NCI-H2081 treated with DMSO at 0.1 percent for 48 hours (cell line): ENCODE results near the gene NEO1.

Source experiments
- DNase-seq: peaks from one replicate; lab custom pipeline; 2025; lab: John Stamatoyannopoulos, UW

Gene NEO1

DNA sequence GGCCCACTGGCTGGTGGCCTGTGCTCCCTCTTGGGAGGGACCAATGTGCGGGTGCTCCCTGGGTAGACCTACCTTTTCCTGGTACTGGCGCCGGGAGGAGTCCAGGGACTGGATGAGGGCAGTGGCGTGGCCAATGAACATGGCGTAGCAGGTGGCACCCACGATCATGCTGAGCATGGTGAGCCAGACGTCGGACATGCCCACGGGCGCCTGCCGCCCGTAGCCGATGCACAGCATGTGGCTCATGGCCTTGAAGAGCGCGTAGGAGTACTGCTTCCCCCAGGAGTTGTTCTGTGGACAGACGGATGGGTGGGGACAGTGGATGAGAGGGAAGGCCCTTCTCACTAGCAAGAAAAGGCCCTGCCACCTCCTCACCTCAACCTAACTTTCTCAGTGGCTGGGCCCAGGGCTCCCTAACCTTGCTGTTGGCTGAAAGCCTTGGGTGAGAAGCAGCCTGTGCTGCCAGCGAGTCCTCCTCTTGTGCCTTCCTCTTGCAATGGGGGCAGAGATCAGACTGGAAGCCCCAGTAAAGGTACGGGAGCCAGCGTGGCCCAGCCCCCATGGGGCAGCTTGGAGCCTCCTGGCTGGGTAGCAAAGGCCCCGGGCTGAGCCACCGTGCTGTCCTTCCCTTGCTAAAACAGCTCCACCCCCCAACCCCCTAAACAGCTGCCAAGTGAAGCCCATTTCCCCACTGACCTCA is 277.4 kb downstream of the NEO1 start:
- no peak for DNase-seq

DNA sequence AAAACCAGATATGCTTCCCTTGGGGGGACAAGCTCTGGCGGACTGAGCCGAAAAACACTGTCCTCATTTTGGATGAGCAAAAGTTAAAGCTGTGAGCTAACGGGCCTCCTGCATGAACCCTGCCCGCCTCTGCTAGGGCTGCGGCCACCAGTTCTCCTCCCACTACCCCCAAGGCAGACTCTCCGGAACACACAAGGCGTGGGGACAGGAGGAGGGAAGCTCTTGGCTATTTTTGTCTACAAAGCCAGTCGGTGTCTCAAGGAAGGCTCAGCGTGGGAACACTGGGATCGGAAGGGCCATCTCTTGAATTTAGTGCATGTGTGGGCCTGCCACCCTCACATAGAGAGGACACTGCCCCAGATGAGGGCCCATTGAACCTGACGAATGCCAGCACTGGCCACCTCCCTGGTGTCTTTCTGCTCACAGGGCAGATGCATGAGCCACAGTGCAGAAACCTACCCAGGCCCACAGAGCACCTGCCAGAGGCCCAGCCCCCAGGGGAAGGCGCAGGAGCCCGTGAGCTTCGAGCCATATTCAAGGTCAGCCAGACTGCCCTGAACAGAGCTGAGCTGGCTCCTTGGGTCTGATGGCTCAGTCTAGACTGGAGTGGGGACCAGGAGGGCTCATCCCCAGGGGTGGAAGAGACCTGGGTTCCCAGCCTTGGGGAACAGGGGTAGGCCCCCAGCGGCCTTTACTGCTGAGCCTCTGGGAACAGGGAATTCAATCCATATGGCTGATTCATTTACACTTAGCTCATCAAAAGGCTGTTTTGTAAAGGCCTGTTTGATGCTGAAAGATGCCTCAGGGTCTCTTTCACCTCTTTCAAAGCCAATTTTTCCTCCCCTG is 278.2 kb downstream of the NEO1 start:
- DNase-seq, result no peak

DNA sequence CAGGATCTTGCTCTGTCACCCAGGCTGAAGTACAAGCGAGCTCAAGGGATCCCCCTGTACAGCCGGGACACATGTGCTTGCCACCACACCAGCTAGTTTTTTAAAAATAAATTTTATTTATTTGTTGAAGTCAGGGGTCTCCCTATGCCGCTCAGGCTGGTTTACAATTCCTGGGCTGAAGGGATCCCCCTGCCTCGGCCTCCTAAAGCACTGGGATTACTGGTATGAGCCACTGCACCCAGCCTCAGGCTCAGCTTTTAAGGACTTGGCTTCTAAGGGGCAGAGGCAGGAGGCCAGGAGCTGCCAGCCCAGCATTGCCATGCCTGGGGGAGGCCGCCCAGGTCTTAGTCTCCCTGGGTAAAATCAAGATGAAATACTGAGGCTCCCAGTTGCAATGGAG is 279.2 kb downstream of the NEO1 start:
- DNase-seq, result no peak

DNA sequence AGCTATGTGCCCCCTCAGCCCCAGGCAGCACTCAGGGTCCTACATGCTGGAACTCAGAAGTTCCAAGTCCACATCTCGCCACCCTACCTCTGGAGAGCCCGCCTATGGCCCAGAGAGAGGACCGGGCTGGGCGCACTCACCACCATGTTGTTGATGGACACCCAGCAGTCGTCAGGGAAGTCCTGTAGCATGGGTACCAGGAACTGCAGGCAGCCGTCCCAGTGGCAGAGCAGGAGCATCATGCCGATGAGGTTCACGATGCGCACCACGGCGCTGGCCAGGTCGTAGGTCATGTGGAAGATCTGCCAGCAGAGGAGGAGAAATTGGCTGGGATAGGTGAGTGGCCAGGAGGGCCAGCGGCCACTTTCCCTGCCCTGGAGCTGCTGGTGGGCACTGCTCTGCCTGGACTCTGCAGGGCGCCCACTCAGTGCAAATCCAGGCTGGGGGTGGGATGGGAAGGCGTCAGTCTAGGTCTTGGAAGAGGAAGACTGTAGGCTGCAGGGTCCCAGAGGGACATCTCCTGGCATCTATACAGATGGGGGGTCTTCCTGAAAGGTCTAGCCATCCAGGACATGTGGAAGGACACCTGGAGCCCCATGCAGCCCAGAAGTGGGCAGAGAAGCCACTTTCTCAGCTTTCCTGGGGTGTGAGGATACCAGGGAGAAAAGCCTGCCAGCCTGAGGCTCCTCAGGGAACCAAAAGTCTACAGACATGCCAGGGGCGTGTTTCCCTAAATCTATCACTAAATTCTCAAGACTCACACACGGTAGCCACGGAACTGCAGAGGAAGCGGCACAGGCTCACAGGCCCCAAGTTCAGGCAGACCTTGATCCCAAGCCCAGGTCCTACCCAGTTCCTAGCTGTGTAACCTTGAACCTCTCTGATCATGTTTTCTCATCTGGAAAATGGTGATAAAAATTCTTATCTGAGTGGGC is 280.0 kb downstream of the NEO1 start:
- DNase-seq, result no peak

DNA sequence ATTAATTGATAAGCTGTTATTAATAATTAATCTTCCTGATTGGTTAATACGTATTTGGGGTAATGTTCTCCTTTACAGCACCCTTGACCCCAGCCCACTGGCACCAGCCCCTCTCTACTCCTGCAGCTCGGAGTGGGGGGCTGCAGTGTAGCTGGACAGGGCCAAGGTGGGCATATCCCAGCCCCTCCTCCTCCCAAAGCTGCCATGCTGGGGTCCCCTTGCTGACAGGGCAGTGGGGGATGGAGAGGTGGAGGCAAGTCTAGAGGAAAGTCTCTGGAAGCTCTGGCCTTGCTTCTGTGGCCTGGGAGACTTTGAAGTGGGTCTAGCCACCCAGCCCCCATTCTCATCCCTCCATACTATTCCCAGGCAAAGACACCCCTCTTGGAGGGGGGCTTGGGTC is 280.7 kb downstream of the NEO1 start:
- DNase-seq, result no peak

DNA sequence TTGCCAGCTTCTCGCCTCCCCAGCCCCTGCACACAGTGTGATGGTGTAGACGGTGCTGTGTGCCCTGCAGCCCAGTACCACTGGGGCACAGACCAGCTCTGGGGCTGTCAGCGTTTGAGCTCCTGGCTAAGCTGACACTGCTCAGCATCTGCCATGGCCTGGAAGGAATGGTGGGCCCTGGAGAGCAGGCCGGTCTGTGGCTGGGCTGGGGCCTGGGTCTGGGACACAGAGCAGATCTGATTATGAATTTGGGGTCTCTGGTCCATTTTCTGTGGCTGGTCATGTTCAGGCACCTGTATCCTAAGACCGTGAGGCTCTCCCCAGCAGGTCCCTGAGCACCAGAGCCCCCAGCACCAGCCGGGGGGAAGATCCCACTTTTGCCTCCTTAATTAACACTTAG is 281.8 kb downstream of the NEO1 start:
- no peak for DNase-seq

DNA sequence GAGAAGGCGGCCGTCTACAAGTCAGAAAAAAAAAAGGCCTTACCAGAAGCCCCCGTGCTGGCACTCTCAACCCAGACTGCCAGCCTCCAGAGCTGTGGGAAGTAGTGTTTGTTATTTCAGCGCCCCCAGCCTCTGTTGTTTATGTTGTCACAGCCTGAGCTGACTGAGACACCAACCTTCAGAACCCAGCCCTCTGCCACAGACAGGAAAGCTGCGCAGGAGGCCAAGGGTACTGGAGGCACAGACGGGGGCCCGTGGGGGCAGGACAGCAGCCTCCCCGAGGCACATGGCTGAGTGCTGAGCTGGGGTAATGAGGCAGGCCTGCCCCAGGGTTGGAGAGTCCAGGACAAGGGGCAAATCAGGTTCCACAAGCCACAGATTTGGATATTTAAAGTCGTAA is 282.8 kb downstream of the NEO1 start:
- no peak for DNase-seq

DNA sequence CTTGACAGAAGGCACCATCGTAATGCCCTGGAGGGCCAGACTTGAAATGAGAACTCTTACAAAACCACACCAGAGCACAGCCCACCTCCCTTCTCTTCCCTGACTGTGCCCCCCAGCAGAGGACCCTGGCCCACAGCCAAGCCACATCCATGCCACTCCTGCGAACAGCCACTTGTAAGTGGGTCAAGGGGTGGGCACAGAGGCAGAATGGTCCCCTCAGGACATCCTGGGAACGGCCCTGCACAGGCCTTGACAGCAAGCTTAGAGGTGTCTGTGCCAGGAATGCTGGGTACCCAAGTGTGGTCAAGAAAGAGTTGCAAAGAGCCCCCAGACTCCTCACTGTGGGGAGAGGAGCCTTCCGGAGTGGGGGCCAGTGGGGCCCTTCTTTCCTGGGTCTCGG is 283.2 kb downstream of the NEO1 start:
- no peak for DNase-seq

DNA sequence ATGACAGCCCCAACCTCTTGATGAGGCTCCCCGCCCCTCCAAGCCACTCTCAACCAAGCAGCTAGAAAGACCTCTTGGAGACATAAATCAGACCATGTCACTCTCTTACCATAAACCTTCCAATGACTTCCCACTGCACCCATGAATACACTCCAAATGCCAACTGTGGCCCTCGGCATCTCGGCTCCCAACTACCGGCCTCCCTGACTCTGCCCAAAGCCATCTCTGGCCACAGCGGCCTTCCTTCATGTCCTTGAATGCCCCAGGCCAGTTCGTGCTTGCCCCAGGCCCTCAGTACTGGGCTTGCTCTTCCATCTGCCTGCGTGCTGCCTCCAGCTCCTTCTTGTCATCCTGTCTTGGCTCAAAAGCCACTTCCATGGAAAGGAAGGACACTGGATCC is 284.5 kb downstream of the NEO1 start:
- no peak for DNase-seq

DNA sequence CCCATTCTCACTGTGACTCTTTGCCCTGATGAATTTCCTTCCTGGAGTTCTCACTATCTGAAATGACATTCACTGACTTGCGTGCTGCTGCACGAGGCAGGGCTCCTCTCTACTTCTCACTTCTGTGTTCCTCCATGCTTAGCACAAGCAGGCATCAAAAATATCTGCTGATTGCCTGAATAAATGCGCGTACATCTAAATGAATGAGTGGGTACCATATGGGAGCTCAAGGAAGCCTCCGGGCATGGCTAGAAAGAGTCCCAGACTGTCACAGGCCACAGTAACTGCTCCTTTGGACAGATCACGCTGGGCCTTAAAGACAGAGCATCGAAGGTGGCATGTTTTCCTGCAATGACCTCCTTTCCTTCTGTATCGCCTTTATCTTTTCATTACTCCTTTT is 284.9 kb downstream of the NEO1 start:
- no peak for DNase-seq

DNA sequence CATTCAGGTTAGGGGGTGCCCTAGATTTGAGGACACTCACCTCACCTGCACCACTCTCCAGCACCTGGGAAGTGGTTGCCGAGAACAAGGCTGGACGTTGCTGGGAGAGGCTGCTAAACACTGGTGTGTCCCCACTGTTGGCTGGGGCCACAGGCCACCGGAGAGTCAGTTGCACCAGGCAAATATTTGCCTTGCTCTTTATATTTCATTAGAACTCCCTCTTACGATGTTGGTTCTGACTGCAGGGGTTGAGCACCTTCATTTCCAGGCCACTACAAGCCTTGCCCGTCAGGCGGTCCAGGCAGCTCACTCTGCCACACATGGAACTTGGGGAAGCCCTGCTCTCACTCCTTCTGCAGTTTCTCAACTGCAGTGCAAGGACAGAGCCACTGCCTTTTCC is 285.8 kb downstream of the NEO1 start:
- no peak for DNase-seq

DNA sequence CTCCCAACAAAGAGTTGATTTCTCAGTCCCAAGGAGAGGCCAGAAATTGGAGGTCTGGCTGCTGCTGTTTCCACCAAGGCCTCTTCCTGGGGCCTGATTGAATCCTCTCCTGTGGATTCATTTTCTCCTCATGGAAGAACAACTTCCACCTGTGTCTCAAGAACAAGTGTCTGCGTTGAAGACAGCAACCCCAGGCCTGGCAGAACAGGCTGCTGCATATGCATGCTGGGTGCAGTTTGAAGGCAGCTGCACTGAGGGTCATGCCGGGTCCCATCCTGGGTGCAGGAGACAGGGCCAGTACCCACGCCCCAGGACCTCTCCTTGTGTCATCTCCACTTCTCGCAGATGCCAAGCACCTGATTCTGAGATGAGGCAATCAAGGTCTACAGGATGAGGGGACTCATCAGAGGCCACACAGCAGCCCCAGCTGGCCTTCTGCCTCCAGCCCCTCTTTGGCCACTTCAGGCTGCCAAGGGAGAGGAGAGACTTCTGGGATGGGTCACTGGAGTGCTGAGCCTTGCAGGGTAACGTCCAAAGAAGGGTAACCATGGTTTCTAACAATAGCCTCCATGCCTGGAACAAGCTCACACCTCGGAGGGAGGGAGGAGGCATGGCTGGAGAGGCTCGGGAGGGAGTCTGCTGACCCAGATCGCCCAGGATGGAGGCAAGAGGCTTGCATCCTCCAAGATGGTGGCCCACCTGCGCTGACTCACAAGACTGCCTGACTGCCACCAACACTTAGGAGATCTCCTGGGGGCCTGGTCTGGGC is 286.5 kb downstream of the NEO1 start:
- no peak for DNase-seq

DNA sequence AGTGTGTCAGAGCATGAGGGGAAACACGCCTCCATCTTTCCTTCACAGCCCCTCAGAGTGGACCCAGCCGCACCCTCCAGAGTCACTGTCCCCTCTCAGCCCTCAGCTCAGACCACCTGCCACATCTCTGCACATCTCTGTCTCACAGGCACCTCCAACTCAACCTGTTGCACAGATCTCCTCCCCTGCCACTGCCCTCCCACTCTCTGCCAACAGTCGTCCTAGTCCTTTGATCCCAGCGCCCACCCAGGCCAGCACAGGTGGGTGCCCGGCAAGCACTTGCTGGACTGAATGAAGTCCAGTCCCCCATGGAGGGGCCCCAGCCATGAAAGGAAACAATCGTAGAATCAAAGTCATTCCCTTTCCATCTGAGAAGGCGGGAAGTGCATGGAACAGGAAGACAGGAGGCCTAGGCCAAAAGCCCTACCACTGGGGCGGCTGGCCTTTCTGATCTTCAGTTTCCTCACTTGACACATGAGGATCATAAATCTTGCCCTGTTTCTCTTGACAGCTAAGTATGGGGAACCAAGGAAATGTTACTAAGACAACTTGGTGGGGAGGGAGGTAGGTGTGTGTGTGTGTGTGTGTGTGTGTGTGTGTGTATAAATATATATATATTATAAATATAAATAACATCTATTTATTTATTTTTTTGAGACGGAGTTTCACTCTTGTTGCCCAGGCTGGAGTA is 288.4 kb downstream of the NEO1 start:
- DNase-seq, result no peak

DNA sequence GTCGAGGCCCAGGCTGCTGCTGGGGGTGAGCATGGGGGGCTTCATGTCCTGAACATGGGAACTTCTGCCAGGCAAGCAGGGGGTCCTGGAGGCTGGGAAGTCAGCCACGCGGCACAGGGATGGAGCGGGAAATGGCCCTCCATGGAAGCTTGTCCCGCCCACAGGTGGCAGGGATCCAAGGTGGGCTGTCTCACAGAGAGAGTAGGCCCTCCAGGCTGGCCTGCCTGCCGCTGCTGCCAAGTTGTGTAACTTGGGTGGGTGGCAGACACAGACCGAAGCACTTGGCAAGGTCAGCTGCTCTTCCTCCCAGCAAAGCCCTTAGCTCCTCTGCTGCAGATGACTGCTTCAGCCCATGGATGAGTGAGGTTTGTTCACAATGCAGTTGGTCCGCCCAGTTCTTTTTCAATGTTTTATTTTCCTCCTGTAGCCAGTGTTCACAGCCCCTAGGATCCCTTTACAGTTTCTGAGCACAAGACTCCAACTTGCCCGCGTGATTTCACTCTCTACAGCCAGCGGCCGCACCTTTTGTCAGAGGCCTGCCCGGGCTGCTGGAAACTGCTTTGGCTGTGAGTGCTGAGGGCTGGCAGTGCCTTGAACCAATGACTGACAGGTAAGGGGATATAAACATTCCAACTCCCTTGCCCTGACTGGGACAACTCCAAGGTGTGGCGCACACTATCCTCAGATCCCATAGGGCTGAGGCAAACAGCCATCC is 289.8 kb downstream of the NEO1 start:
- DNase-seq, result no peak

DNA sequence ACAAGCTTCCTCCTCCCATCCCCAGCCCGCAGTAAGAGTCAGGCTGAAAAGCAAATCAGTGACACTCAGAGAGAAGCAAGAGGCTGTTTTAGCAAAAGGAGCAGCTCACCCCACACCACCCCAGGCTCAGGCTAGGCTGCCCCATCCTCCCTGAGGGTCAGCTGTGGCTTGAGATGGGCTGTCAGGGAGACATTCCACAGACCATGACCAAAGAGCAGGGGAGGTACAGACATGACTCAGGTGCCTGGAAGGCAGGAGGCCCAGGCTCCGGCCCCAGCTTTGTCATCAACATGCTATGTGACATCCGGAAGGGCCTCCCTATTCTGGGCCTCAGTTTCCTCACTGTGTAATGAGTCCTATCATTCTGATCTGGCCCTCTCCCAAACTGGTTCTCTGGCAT is 291.8 kb downstream of the NEO1 start:
- no peak for DNase-seq

DNA sequence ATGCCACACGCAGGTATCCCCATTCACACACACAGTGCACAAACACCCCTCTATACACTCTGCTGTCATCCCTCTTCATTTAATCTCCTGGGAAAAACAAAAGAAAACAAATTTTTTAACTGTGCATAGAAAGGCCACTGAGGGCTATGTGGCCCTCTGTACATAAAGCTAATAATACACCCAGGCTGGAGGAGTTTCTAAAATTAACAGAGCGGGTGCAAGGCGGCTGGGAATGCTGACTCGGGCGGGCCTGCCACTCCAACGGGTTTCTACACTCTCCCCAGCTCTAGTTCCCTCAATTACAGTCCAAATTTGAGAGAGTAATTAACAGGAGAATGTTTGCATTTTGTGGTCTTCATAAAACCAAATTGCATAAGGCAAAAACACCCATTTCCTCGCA is 293.4 kb downstream of the NEO1 start:
- peak; percentile 95 for DNase-seq

DNA sequence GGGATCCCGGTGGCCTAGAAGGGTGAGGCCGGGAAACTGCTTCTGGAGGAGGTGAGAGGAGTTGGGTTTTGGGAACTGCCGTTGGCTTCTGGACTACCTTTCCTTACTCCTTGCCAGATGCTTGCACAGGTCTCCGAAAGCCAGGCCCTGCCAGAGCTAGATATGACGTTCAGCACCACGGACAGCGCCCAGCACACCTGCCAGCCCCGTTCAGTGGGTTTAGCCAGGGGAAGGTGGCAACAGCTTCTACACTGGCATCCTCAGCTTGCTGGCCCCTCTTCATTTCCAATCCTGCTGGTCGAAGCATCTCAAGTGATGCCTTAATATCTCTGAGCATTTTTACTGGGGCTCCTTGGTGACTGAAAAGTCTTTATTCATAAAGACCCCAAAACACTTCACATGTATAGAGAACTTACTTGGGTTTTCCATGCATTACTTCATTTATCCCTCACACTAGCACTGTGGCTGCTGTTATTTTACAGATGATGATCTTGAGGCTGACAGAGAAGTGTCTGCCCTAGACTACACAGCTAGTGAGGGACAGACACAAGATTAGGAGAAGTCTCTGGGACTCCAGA is 294.6 kb downstream of the NEO1 start:
- DNase-seq, result no peak

DNA sequence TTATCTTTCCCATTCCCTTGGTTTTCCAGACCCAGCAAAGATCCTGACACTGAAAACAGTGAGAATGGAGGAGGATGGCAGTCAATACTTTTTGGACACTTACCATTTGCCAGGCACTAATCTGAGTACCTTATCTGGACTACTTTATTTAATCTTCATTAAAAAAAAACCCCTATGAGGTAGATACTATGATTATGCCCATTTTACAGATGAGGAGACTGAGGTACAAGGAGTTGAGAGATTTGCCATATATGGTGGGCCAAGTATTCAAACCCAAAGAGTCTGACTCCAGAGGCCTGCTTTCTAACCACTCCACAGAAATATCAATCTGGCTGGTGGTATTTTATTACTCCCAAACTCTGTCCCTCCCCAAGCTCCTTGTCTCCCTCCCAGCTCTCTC is 296.9 kb downstream of the NEO1 start:
- no peak for DNase-seq

DNA sequence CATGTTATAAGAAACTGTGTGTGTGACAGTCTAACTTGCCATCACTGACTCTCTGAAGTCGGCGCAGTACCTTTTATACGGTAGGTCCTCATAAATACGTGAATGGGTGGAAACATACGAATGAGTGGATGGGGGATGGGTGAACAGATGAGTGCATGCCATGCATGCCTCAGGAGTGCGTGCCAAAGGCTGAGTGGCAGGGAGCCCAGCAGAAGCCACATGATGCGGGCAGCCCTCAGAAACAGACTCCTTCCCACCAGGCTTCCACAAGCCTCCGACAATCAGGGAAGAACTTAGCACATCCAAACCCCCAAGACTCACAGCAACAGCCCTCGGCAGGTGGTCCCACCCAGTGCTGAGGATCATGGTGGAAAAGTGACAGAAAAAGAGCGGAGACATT is 299.8 kb downstream of the NEO1 start:
- no peak for DNase-seq

DNA sequence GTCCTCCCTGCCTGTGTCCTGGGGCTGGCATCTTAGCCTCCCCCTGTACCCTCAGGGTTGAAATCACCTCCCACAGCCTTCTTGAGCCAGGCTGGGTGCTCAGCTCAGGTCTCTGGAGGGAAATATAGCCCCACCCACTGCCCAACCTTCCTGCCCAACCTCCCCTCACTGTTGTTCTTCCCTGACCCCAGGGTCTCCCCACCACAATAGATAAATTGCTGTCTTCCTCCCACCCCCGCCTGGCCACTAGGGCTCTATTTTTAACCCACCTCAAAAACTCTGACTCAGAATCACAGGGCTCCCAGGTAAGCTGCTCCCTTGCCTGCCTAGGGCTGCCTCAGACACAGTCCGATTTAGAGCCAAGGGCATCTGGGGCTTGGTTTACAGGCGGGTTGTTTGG is 301.5 kb downstream of the NEO1 start:
- DNase-seq, result no peak
